GM19452 (cell line): Measurements from ENCODE around the gene CCDC14.
"Not testable (repeated sequence)": the region's sequence is repeated elsewhere in the genome, so short reads cannot be mapped to it uniquely, and the experiment has no call there.

Source experiments
- ATAC-seq: cut with Tn5 transposase; IDR thresholded peaks from one replicate; pipeline ENCODE4 v1.9.1; 2021; ENCODE audit not compliant: unreplicated experiment

Gene CCDC14

GRCh38 chr3:123960781-123961507 is at the start of gene CCDC14:
CCDC14 (minus strand) TSS chr3:123961229; CDS start chr3:123961173, 56 bp downstream.
- peak; percentile 75 for ATAC-seq

- ATAC-seq: not testable (repeated sequence)
Observed at GRCh38 chr3:124008321-124008720, 47.3 kb upstream of the CCDC14 start.

GRCh38 chr3:124007186-124007585 is 46.2 kb upstream of the CCDC14 start:
- no peak for ATAC-seq

GRCh38 chr3:124002405-124003079 is 41.5 kb upstream of the CCDC14 start:
- not testable (repeated sequence) for ATAC-seq

GRCh38 chr3:124001366-124001765 is 40.3 kb upstream of the CCDC14 start:
- not testable (repeated sequence) for ATAC-seq

- no peak for ATAC-seq
Observed at GRCh38 chr3:123997543-123997942, 36.5 kb upstream of the CCDC14 start.

- no peak for ATAC-seq
Observed at GRCh38 chr3:123993818-123994217, 32.8 kb upstream of the CCDC14 start.

- ATAC-seq: not testable (repeated sequence)
Observed at GRCh38 chr3:123991730-123992588, 30.9 kb upstream of the CCDC14 start, which contains the start of gene ROPN1. ROPN1 (minus strand) TSS chr3:123992124; CDS start chr3:123980481, 11,643 bp downstream.

GRCh38 chr3:123986427-123986826 is 25.4 kb upstream of the CCDC14 start:
- no peak for ATAC-seq

GRCh38 chr3:123984957-123985356 is 23.9 kb upstream of the CCDC14 start:
- ATAC-seq: no peak

- ATAC-seq: no peak
Observed at GRCh38 chr3:123984350-123984749, 23.3 kb upstream of the CCDC14 start.

GRCh38 chr3:123981317-123981716 is 20.3 kb upstream of the CCDC14 start:
- not testable (repeated sequence) for ATAC-seq

- ATAC-seq: no peak
Observed at GRCh38 chr3:123980539-123980938, 19.5 kb upstream of the CCDC14 start.

- ATAC-seq: not testable (repeated sequence)
Observed at GRCh38 chr3:123979525-123980501, 18.8 kb upstream of the CCDC14 start.

GRCh38 chr3:123976904-123977303 is 15.9 kb upstream of the CCDC14 start:
- ATAC-seq: not testable (repeated sequence)

- not testable (repeated sequence) for ATAC-seq
Observed at GRCh38 chr3:123976181-123976898, 15.3 kb upstream of the CCDC14 start.

GRCh38 chr3:123975030-123975429 is 14.0 kb upstream of the CCDC14 start:
- not testable (repeated sequence) for ATAC-seq

- ATAC-seq: no peak
Observed at GRCh38 chr3:123971406-123971805, 10.4 kb upstream of the CCDC14 start.

GRCh38 chr3:123967260-123967659 is 6.2 kb upstream of the CCDC14 start:
- not testable (repeated sequence) for ATAC-seq
